Brain microvascular endothelial cell (primary cell): ENCODE data around the gene ARFIP1.

Experiments
- DNase-seq: peaks from one replicate; pipeline ENCODE4 v3.0.0-alpha.2; 2020
- H3K27ac ChIP-seq: fragments of 250-450 bp; sonication (Bioruptor Pico); 2 replicates; pipeline ENCODE4 v1.5.1; 2020; ENCODE audit warnings: mild to moderate bottlenecking, moderate library complexity
- H3K27me3 ChIP-seq: fragments of 250-450 bp; sonication (Bioruptor Pico); replicated peaks from 2 replicates; pipeline ENCODE4 v1.5.1; 2020; ENCODE audit warnings: mild to moderate bottlenecking
- H3K36me3 ChIP-seq: fragments of 250-450 bp; sonication (Bioruptor Pico); replicated peaks from 2 replicates; pipeline ENCODE4 v1.5.1; 2020; ENCODE audit warnings: mild to moderate bottlenecking
- H3K4me3 ChIP-seq: 2 replicates; pipeline ENCODE4 v1.5.1; 2011; ENCODE audit warnings: low read depth, mild to moderate bottlenecking, control low read depth, low read length, moderate library complexity
- CTCF ChIP-seq: IDR thresholded peaks from 2 replicates; pipeline ENCODE4 v1.5.1; 2011; ENCODE audit warnings: low read depth, mild to moderate bottlenecking, moderate library complexity, low read length, control low read depth, inconsistent platforms; ENCODE audit errors: missing control alignments
- in situ Hi-C: cut with HindIII; loops from 2 replicates; pipeline ENCODE4 v1.10.0; 2017; ENCODE audit warnings: low sequenced_read_pairs, low pct_ligation_motif_present

The ARFIP1 gene

GRCh38 chr4:152807294-152807829 is 27.6 kb downstream of the ARFIP1 start:
- no peaks in the 10 kb centered on the region for H3K36me3 ChIP-seq
- DNase-seq = no peak

GRCh38 chr4:152808670-152809069 is 28.9 kb downstream of the ARFIP1 start:
- DNase-seq = no peak
- Histone ChIP-seq H3K36me3 (no peaks in the 10 kb centered on the region), H3K27ac (no peak overlapping the region), H3K4me3 (no peak overlapping the region), H3K27me3 (no peaks in the 10 kb centered on the region)
- TF ChIP-seq CTCF = no peak
- in situ Hi-C loops = no loop called here

More at GRCh38 chr4:152807294-152807829, 27.6 kb downstream of the ARFIP1 start:
- in situ Hi-C loops = no loop called here
- no peaks in the 10 kb centered on the region for H3K27me3 ChIP-seq
- TF ChIP-seq CTCF = no peak
- H3K4me3 ChIP-seq = no peak overlapping the region
- no peak overlapping the region for H3K27ac ChIP-seq

- in situ Hi-C loops = no loop called here
- no peak for TF ChIP-seq CTCF
- Histone ChIP-seq H3K27ac (no peak overlapping the region), H3K4me3 (no peak overlapping the region), H3K36me3 (no peaks in the 10 kb centered on the region), H3K27me3 (no peaks in the 10 kb centered on the region)
- no peak for DNase-seq
Observed at GRCh38 chr4:152810715-152811287, 31.0 kb downstream of the ARFIP1 start.

- Histone ChIP-seq H3K36me3 (no peaks in the 10 kb centered on the region), H3K4me3 (no peak overlapping the region), H3K27ac (no peak overlapping the region), H3K27me3 (no peaks in the 10 kb centered on the region)
- TF ChIP-seq CTCF = no peak
- in situ Hi-C loops = no loop called here
- no peak for DNase-seq
Observed at GRCh38 chr4:152815078-152815477, 35.3 kb downstream of the ARFIP1 start.

GRCh38 chr4:152817331-152817730 is 37.6 kb downstream of the ARFIP1 start:
- H3K36me3 ChIP-seq = no peaks in the 10 kb centered on the region
- H3K27ac ChIP-seq = no peak overlapping the region
- TF ChIP-seq CTCF = no peak
- H3K27me3 ChIP-seq = no peaks in the 10 kb centered on the region
- in situ Hi-C loops = no loop called here
- H3K4me3 ChIP-seq = no peak overlapping the region
- DNase-seq = no peak
